Peyer's patch (tissue), 4 donors: ENCODE results near the gene PFKL. TPM values are rescaled to one million over a fixed set of nuclear protein-coding genes. Genes with fewer than 3 reads are reported as not detected.
A peak's percentile ranks its signal among the peaks of the same experiment; 100 is the strongest.

Experiments
- DNase-seq, 3 donors: peaks; one replicate each; pipeline ENCODE4 v3.0.0-alpha.2; 2017 to 2019
- H3K27ac ChIP-seq, 4 donors: fragments of 200-600 bp; sonication (generic); one replicate each; pipeline ENCODE4 v1.5.1; 2016 to 2019
- H3K27me3 ChIP-seq, 2 donors: fragments of 200-600 bp; sonication (generic); one replicate each; pipeline ENCODE4 v1.5.1; 2019
- H3K36me3 ChIP-seq, 3 donors: fragments of 200-600 bp; sonication (generic); one replicate each; pipeline ENCODE4 v1.5.1; 2016 to 2019
- H3K4me1 ChIP-seq, 4 donors: fragments of 200-600 bp; sonication (generic); one replicate each; pipeline ENCODE4 v1.5.1; 2016 to 2019
- H3K4me3 ChIP-seq, 4 donors: fragments of 200-600 bp; sonication (generic); 1 replicate in 3 of 4; 2 replicates in 1 of 4; pipeline ENCODE4 v1.5.1; 2016 to 2019; ENCODE audit warnings: mild to moderate bottlenecking in 1 of 4
- H3K9me3 ChIP-seq, 4 donors: fragments of 200-600 bp; sonication (generic); one replicate each; pipeline ENCODE4 v1.5.1; 2016 to 2019; ENCODE audit warnings: mild to moderate bottlenecking in 1 of 4
- POLR2A ChIP-seq, 2 donors: fragments of 450-650 bp; IDR thresholded peaks; one replicate each; pipeline ENCODE4 v1.5.1; 2017; ENCODE audit warnings: antibody characterized with exemption in 2 of 2, mild to moderate bottlenecking in 2 of 2, moderate library complexity in 2 of 2
- total RNA-seq, 4 donors: library from RNA; depleted of rRNA; stranded (reverse); fragments of >200 nt; gene quantifications; one replicate each; pipeline ENCODE4 v1.1.0, GENCODE V29; 2016
- TF ChIP-seq, protein P1 (sequence below), 6 experiments: fragments of 450-650 bp in 4 of 6; fragments of 200-600 bp in 2 of 6; sonication (generic) in 1 of 6; IDR thresholded peaks; one replicate each; pipeline ENCODE4 v1.5.1; 2017 to 2019; ENCODE audit warnings: antibody characterized with exemption in 6 of 6, mild to moderate bottlenecking in 3 of 6, moderate library complexity in 1 of 6

Gene PFKL
- total RNA-seq, 4 donors from 2014 or later = 192 to 404 (median 274) TPM

- H3K36me3 ChIP-seq = no peaks in the 10 kb centered on the region
- no peak overlapping the region for H3K27ac ChIP-seq
- H3K4me3 ChIP-seq = no peak overlapping the region
- H3K27me3 ChIP-seq = no peaks in the 10 kb centered on the region
- peak in 2 of 3 donors; percentile 33 to 40 for DNase-seq
- no peaks in the 10 kb centered on the region for H3K9me3 ChIP-seq
- no peaks in the 10 kb centered on the region for H3K4me1 ChIP-seq
- no peak for TF ChIP-seq POLR2A (IDR thresholded peaks at IDR 0.05)
- TF ChIP-seq, protein P1, sequence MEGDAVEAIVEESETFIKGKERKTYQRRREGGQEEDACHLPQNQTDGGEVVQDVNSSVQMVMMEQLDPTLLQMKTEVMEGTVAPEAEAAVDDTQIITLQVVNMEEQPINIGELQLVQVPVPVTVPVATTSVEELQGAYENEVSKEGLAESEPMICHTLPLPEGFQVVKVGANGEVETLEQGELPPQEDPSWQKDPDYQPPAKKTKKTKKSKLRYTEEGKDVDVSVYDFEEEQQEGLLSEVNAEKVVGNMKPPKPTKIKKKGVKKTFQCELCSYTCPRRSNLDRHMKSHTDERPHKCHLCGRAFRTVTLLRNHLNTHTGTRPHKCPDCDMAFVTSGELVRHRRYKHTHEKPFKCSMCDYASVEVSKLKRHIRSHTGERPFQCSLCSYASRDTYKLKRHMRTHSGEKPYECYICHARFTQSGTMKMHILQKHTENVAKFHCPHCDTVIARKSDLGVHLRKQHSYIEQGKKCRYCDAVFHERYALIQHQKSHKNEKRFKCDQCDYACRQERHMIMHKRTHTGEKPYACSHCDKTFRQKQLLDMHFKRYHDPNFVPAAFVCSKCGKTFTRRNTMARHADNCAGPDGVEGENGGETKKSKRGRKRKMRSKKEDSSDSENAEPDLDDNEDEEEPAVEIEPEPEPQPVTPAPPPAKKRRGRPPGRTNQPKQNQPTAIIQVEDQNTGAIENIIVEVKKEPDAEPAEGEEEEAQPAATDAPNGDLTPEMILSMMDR (IDR thresholded peaks at IDR 0.05) = no peak
These were observed 64.5 kb downstream of the PFKL start for GRCh38 chr21:44364151-44365053.

DNA sequence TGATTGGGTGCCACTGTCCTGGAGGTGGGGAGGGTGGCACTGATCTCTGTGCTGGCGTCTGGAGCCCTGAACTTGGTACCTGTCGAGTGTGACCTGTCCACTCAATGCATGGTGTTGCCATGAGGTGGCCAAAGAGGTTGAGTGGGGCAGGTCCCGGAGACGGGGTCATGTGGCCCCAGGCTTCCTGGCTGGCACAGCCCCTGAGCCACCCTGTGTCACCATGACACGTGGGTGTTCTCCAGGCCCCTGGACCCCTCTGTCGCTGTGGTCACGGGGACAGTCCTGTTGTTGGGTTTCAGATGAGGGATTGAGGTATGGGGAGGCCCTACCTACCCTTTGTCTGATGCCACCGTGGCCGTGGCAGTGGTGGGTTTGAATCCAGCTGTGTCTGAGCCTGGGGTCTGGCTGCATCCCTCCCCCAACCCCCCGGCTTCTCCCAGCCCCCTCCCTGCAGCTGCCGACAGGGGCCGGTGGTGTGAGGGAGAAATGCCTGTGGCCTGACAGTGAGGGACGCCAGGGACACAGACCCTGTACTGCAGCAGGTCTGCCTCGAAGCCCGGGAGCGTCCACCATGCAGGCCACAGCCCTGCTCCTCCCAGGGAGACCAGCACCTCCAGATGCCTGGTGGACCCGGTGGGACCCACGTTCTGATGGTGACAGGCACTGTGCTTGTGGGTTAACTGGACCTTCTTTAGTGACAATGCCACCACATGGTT, 65.6 kb downstream of the PFKL start:
- Histone ChIP-seq H3K9me3 (no peaks in the 10 kb centered on the region), H3K36me3 (no peaks in the 10 kb centered on the region), H3K27ac (no peak overlapping the region), H3K27me3 (no peaks in the 10 kb centered on the region), H3K4me1 (peaks cover 0 to 4% (median 0%) of the 10 kb centered on the region in 4 donors), H3K4me3 (no peak overlapping the region)
- peak in 2 of 3 donors; percentile 33 to 36 for DNase-seq
- no peak for TF ChIP-seq POLR2A (IDR thresholded peaks at IDR 0.05)

GRCh38 chr21:44365967-44366585, 66.2 kb downstream of the PFKL start:
- Histone ChIP-seq H3K4me3 (no peak overlapping the region), H3K36me3 (no peaks in the 10 kb centered on the region), H3K27me3 (no peaks in the 10 kb centered on the region), H3K9me3 (no peaks in the 10 kb centered on the region), H3K4me1 (peaks cover 0 to 4% (median 0%) of the 10 kb centered on the region in 4 donors), H3K27ac (no peak overlapping the region)
- TF ChIP-seq, protein P1 (IDR thresholded peaks at IDR 0.05) = no peak
- TF ChIP-seq POLR2A (IDR thresholded peaks at IDR 0.05) = no peak
- DNase-seq = peak in 1 of 3 donors; percentile 36

DNA sequence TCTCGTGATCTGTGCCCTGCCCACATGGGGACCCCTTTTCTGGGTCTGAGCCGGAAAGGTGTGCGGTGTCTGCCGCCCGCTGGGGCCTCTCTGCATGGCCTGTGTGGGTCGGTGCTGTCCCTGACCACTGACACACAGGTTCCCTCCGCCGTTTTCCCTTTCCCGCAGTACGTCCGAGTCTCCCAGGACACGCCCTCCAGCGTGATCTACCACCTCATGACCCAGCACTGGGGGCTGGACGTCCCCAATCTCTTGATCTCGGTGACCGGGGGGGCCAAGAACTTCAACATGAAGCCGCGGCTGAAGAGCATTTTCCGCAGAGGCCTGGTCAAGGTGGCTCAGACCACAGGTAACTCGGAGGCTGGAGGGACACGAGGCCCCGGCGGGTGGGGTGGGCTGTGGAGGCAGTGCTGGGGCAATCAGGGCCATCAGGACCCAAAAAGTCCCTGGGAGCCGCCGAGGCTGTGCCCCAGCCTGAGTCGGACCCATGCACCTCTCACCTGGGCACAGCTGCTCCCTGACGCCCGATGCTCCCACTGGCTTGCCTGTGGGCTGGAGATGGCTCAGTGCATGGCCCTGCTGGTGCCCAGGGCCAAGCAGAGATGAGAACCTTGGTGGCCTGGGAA, 66.8 kb downstream of the PFKL start:
- Histone ChIP-seq H3K36me3 (no peaks in the 10 kb centered on the region), H3K4me1 (peaks cover 0 to 4% (median 0%) of the 10 kb centered on the region in 4 donors), H3K9me3 (no peaks in the 10 kb centered on the region), H3K27ac (no peak overlapping the region), H3K27me3 (no peaks in the 10 kb centered on the region), H3K4me3 (no peak overlapping the region)
- TF ChIP-seq, protein P1 (IDR thresholded peaks at IDR 0.05) = no peak
- TF ChIP-seq POLR2A (IDR thresholded peaks at IDR 0.05) = no peak
- DNase-seq = peak in 2 of 3 donors; percentile 36 to 42

GRCh38 chr21:44368711-44369446, 69.0 kb downstream of the PFKL start:
- TF ChIP-seq, protein P1 (IDR thresholded peaks at IDR 0.05) = no peak
- no peak for TF ChIP-seq POLR2A (IDR thresholded peaks at IDR 0.05)
- Histone ChIP-seq H3K36me3 (no peaks in the 10 kb centered on the region), H3K4me1 (peaks cover 0 to 4% (median 0%) of the 10 kb centered on the region in 4 donors), H3K4me3 (no peak overlapping the region), H3K27ac (no peak overlapping the region), H3K27me3 (no peaks in the 10 kb centered on the region), H3K9me3 (no peaks in the 10 kb centered on the region)
- peak in 2 of 3 donors; percentile 38 to 47 for DNase-seq
